Peyer's patch (tissue), 4 donors: ENCODE data around the gene MET.

Experiments
- CTCF ChIP-seq, 6 experiments: fragments of 450-650 bp in 4 of 6; fragments of 200-600 bp in 2 of 6; sonication (generic) in 1 of 6; IDR thresholded peaks; one replicate each; pipeline ENCODE4 v1.5.1; 2017 to 2019; ENCODE audit warnings: antibody characterized with exemption in 6 of 6, mild to moderate bottlenecking in 3 of 6, moderate library complexity in 1 of 6
- POLR2A ChIP-seq, 2 donors: fragments of 450-650 bp; IDR thresholded peaks; one replicate each; pipeline ENCODE4 v1.5.1; 2017; ENCODE audit warnings: antibody characterized with exemption in 2 of 2, mild to moderate bottlenecking in 2 of 2, moderate library complexity in 2 of 2

- TF ChIP-seq POLR2A (IDR thresholded peaks at IDR 0.05) (no peak), CTCF (IDR thresholded peaks at IDR 0.05) (no peak)
Observed at GRCh38 chr7:116781584-116781983, 109.6 kb downstream of the MET start.
